Omental fat pad (tissue), 4 donors: ENCODE results near the gene ZC3H8. TPM values are rescaled to one million over a fixed set of nuclear protein-coding genes. Genes with fewer than 3 reads are reported as not detected.
A peak's percentile ranks its signal among the peaks of the same experiment; 100 is the strongest.

Source experiments
- ATAC-seq: fragments of 150-250 bp; one replicate; pipeline ENCODE4 v1.9.1; 2016; ENCODE audit warnings: mild to moderate bottlenecking, moderate library complexity; ENCODE audit not compliant: low FRiP score
- DNase-seq: peaks from one replicate; pipeline ENCODE4 v3.0.0-alpha.2; 2019; ENCODE audit warnings: low spot score
- total RNA-seq, 4 donors: library from RNA; depleted of rRNA; stranded (reverse); fragments of >200 nt; gene quantifications; one replicate each; pipeline ENCODE4 v1.1.0, GENCODE V29; 2016
- TF ChIP-seq, protein P1 (sequence below), 3 donors: fragments of 450-650 bp; IDR thresholded peaks; one replicate each; pipeline ENCODE4 v1.5.1; 2016 to 2017; ENCODE audit warnings: antibody characterized with exemption in 3 of 3, mild to moderate bottlenecking in 3 of 3, moderate library complexity in 2 of 3

Gene ZC3H8
- 10 to 100 TPM; 13.0 to 29.5 (median 22.2) TPM for total RNA-seq

GRCh38 chr2:112254466-112255240, at the start of gene ZC3H8:
TSS of gene ZC3H8 (minus strand) at chr2:112255042. CDS start at chr2:112254981, 61 bp downstream.
- DNase-seq (peak; percentile 78), ATAC-seq (peak; percentile 97)
- TF ChIP-seq, protein P1, sequence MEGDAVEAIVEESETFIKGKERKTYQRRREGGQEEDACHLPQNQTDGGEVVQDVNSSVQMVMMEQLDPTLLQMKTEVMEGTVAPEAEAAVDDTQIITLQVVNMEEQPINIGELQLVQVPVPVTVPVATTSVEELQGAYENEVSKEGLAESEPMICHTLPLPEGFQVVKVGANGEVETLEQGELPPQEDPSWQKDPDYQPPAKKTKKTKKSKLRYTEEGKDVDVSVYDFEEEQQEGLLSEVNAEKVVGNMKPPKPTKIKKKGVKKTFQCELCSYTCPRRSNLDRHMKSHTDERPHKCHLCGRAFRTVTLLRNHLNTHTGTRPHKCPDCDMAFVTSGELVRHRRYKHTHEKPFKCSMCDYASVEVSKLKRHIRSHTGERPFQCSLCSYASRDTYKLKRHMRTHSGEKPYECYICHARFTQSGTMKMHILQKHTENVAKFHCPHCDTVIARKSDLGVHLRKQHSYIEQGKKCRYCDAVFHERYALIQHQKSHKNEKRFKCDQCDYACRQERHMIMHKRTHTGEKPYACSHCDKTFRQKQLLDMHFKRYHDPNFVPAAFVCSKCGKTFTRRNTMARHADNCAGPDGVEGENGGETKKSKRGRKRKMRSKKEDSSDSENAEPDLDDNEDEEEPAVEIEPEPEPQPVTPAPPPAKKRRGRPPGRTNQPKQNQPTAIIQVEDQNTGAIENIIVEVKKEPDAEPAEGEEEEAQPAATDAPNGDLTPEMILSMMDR (IDR thresholded peaks at IDR 0.05), result no peak

GRCh38 chr2:112304298-112304941, 49.6 kb upstream of the ZC3H8 start:
- no peak for ATAC-seq
- DNase-seq, result no peak
- TF ChIP-seq, protein P1 (IDR thresholded peaks at IDR 0.05), result no peak

GRCh38 chr2:112301973-112302372, 47.1 kb upstream of the ZC3H8 start:
- no peak for DNase-seq
- TF ChIP-seq, protein P1 (IDR thresholded peaks at IDR 0.05), result no peak
- ATAC-seq, result no peak

DNA sequence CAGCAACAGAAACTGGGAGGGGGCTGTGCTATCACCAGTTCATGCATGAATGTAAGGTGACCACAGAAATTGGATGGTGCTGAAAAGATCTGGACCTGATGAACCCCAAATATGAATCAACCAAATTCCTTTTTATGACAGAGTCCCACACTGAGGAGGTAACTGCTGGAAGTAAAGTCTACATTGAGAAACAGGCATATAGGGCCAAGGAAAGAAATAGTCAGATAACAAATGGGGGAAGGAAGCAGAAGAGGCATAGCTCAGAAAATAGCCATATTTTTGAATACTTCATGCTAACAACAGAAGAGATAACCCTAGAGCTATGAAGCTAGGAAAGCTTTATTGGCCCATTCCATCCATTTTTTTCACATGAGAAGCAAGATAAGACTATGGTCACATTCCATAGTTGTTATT, 46.3 kb upstream of the ZC3H8 start:
- TF ChIP-seq, protein P1 (IDR thresholded peaks at IDR 0.05), result no peak
- ATAC-seq, result peak; percentile 90
- DNase-seq, result no peak

DNA sequence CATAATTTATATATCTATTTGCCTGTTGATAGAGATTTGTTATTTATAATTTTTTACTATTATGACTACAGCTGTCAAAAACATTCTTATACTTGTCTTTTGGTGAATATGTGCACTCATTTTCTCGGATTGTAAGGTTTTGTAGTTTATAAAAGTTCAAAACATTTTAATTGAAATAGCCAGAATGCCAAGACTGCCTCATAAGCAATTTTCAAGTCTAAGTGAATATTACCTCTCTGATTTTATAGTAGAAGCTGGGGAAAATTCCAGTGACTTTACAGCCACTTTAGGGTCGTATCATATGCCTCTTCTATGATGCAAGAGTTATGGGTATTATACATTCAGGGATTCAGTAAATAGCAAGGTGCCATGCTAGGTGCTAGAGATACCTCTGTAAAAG, 41.6 kb upstream of the ZC3H8 start:
- no peak for DNase-seq
- TF ChIP-seq, protein P1 (IDR thresholded peaks at IDR 0.05), result no peak
- no peak for ATAC-seq

DNA sequence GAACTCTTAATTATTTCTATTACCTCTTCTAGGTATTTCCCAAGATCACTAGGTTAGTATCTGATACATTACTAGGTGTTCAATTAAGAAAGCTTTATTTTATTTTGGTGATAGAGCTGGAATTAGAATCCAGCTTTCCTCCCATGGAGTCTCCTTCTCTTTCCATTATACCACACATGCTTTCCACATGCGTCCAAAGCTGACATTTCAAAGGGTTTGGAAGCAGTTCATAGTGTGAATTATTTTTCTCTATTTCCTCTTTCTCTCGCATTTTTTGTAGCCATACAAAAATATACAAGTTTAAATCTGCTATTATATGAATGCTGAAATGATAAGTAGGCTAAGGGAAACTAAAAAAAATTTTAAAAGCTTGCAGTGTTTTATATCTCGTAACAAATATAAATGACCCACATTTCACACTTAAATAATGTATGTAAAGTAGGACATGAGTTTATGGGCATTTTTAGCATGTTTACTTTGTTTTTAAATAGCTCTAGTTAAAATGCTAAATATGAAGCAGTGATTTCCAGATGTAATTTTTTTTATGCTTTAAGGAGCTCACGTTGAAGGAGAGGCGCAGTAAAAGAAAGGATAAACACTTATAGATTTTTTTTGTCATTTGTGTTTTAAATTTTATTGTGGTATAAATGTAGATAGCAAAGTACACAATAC, 40.7 kb upstream of the ZC3H8 start:
- TF ChIP-seq, protein P1 (IDR thresholded peaks at IDR 0.05), result no peak
- ATAC-seq (no peak), DNase-seq (no peak)
